ENCODE data around the gene CACNA1D.

GRCh38 chr3:53764026-53764775 is 269.8 kb downstream of the CACNA1D start:
- TF ChIP-seq TRIM24 (IDR thresholded peaks at IDR 0.05) (no peak), CTCF (IDR thresholded peaks at IDR 0.05 in 2 of 3, conservative IDR thresholded peaks at IDR 0.05 in 1 of 3; ENCODE audit: insufficient read depth in 2 of 3, low read depth in 1 of 3, low read length in 3 of 3) (no peak), ATF6 (CRISPR knock-in tag; IDR thresholded peaks at IDR 0.05) (no peak), NFYB (IDR thresholded peaks at IDR 0.05; ENCODE audit: extremely low read depth, insufficient read length) (no peak), EZH2 (IDR thresholded peaks at IDR 0.05; ENCODE audit: borderline replicate concordance, low read depth, low read length) (no peak), CCNT2 (IDR thresholded peaks at IDR 0.05; ENCODE audit: borderline replicate concordance, extremely low read depth, insufficient read length, low read depth, low read length) (no peak), ZNF143 (CRISPR knock-in tag; IDR thresholded peaks at IDR 0.05) (no peak)

All from K562 (cell line).